ENCODE data around the gene ARHGEF7.

Gene ARHGEF7

DNA sequence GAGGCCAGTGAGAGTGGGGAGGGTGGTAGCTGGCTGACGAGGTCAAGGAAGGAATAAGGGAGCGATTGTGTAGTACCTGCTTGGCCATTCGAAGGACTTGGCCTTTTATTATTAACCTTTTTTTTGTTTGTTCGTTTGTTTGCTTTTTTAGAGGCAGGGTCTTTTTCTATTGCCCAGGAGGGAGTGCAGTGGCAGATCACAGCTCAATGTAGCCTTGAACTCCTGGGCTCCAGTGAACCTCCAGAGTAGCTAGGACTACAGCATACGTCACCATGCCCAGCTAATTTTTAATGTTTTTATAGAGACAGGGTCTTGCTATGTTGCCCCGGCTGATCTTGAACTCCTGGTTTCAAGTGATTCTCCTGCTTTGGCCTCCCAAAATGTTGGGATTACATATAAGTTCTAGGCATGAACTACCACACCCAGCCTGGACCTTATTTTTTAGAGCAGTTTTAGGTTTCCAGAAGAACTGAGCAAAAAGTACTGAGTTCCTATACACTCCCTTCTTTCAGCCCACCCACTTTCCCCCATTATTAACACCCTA lies 25.5 kb downstream of the ARHGEF7 start:
- Histone ChIP-seq H3K4ac (ENCODE audit: low read depth, low read length) (no peak overlapping the region), H3K79me2 (ENCODE audit: control insufficient read depth, insufficient read depth, low read length) (no peaks in the 10 kb centered on the region), H3K9ac (ENCODE audit: low read length) (no peak overlapping the region), H3K27ac (ENCODE audit: low read depth, low read length) (no peak overlapping the region), H3K36me3 (ENCODE audit: control insufficient read depth, insufficient read depth, low read length) (no peaks in the 10 kb centered on the region), H2BK5ac (ENCODE audit: low read length) (no peak overlapping the region), H3K27me3 (ENCODE audit: insufficient read depth, low read length, poor library complexity) (no peaks in the 10 kb centered on the region), H3K4me2 (ENCODE audit: low read length) (no peak overlapping the region), H3K79me1 (ENCODE audit: low read length) (no peaks in the 10 kb centered on the region), H3K4me1 (ENCODE audit: control insufficient read depth, low read depth, low read length) (no peaks in the 10 kb centered on the region), H4K5ac (ENCODE audit: low read length) (no peak overlapping the region), H2BK15ac (replicated peaks; ENCODE audit: low read depth) (no peak overlapping the region), H3K4me3 (ENCODE audit: low read length) (no peak overlapping the region), H2BK120ac (ENCODE audit: low read depth, low read length) (no peak overlapping the region), H4K8ac (ENCODE audit: low read depth, low read length) (no peak overlapping the region), H3K18ac (ENCODE audit: low read length) (no peak overlapping the region), H3K56ac (ENCODE audit: low read length) (no peak overlapping the region), H3K23ac (ENCODE audit: low read length) (no peak overlapping the region), H2AK5ac (ENCODE audit: low read length) (no peak overlapping the region)
- no CpG with 5 or more reads among the region's 6 CpGs for whole genome bisulfite sequencing (ENCODE audit: extremely low coverage, insufficient coverage, low lambda C conversion rate)
- no peak for DNase-seq

DNA sequence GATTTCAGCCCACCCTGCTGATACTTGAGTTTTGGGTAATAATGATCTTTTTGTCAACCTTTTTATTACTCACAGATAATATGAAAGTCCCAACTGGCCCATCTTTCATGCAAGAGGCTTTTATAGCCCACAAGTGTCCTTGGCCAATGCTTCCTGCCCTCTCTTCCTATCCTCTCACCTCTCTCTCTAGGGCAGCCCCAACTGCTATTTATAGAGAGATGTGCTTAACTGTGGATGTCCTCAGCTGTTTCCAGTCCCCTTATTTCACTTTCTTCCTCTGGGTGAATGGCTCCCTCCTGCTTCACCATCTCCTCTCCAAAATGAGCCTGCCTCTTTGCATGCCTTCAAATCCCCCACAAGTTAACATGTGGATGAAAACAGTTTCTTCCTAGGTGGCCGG lies 27.4 kb downstream of the ARHGEF7 start:
- Histone ChIP-seq H2BK5ac (ENCODE audit: low read length) (no peak overlapping the region), H3K27me3 (ENCODE audit: insufficient read depth, low read length, poor library complexity) (no peaks in the 10 kb centered on the region), H4K8ac (ENCODE audit: low read depth, low read length) (no peak overlapping the region), H3K23ac (ENCODE audit: low read length) (no peak overlapping the region), H3K36me3 (ENCODE audit: control insufficient read depth, insufficient read depth, low read length) (no peaks in the 10 kb centered on the region), H3K79me2 (ENCODE audit: control insufficient read depth, insufficient read depth, low read length) (no peaks in the 10 kb centered on the region), H3K18ac (ENCODE audit: low read length) (no peak overlapping the region), H3K4ac (ENCODE audit: low read depth, low read length) (no peak overlapping the region), H2BK15ac (replicated peaks; ENCODE audit: low read depth) (no peak overlapping the region), H2AK5ac (ENCODE audit: low read length) (no peak overlapping the region), H4K5ac (ENCODE audit: low read length) (no peak overlapping the region), H3K27ac (ENCODE audit: low read depth, low read length) (no peak overlapping the region), H3K9ac (ENCODE audit: low read length) (no peak overlapping the region), H3K56ac (ENCODE audit: low read length) (no peak overlapping the region), H3K4me1 (ENCODE audit: control insufficient read depth, low read depth, low read length) (no peaks in the 10 kb centered on the region), H3K4me3 (ENCODE audit: low read length) (no peak overlapping the region), H2BK120ac (ENCODE audit: low read depth, low read length) (no peak overlapping the region), H3K4me2 (ENCODE audit: low read length) (no peak overlapping the region), H3K79me1 (ENCODE audit: low read length) (no peaks in the 10 kb centered on the region)
- no CpG with 5 or more reads among the region's 1 CpG for WGBS (ENCODE audit: extremely low coverage, insufficient coverage, low lambda C conversion rate)
- no peak for DNase-seq

DNA sequence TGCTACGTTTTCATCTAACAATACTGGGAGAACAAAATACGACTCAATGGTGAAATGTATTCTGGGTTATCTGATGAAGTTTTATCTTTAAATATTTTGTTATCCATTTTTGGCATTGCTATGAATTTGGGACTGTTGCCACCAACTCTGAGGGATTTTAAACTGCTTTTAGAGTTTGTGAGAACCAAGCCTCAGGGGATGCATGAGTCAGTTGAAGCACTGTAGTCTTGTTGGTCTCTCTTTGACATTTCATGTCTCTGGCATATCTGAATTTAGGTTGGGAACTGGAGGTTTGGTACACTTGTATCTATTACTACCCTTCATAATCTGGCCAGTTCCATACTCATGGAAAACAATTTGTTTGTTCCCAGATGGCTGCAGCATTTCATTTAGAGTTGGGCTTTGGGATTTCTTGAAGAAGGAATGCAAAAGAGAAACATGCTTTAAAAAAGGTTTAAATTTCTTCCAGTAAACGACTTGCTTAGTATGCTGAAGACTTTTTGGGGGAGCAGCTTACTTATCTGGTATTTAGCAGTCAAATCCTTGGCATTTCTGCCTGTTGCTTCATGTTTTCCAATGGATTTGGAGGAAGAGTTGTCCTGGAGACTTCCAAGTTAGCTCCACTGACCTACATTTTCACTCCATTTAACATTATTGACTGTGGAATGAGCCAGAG lies 28.9 kb downstream of the ARHGEF7 start:
- Histone ChIP-seq H3K79me2 (ENCODE audit: control insufficient read depth, insufficient read depth, low read length) (no peaks in the 10 kb centered on the region), H4K8ac (ENCODE audit: low read depth, low read length) (no peak overlapping the region), H3K27ac (ENCODE audit: low read depth, low read length) (no peak overlapping the region), H2BK15ac (replicated peaks; ENCODE audit: low read depth) (no peak overlapping the region), H2BK120ac (ENCODE audit: low read depth, low read length) (no peak overlapping the region), H4K5ac (ENCODE audit: low read length) (no peak overlapping the region), H3K4me1 (ENCODE audit: control insufficient read depth, low read depth, low read length) (no peaks in the 10 kb centered on the region), H3K4me2 (ENCODE audit: low read length) (no peak overlapping the region), H3K27me3 (ENCODE audit: insufficient read depth, low read length, poor library complexity) (no peaks in the 10 kb centered on the region), H3K18ac (ENCODE audit: low read length) (no peak overlapping the region), H3K9ac (ENCODE audit: low read length) (no peak overlapping the region), H3K4me3 (ENCODE audit: low read length) (no peak overlapping the region), H2AK5ac (ENCODE audit: low read length) (no peak overlapping the region), H2BK5ac (ENCODE audit: low read length) (no peak overlapping the region), H3K4ac (ENCODE audit: low read depth, low read length) (no peak overlapping the region), H3K36me3 (ENCODE audit: control insufficient read depth, insufficient read depth, low read length) (no peaks in the 10 kb centered on the region), H3K23ac (ENCODE audit: low read length) (no peak overlapping the region), H3K56ac (ENCODE audit: low read length) (no peak overlapping the region), H3K79me1 (ENCODE audit: low read length) (no peaks in the 10 kb centered on the region)
- WGBS (ENCODE audit: extremely low coverage, insufficient coverage, low lambda C conversion rate): no CpG with 5 or more reads among the region's 3 CpGs
- no peak for DNase-seq

DNA sequence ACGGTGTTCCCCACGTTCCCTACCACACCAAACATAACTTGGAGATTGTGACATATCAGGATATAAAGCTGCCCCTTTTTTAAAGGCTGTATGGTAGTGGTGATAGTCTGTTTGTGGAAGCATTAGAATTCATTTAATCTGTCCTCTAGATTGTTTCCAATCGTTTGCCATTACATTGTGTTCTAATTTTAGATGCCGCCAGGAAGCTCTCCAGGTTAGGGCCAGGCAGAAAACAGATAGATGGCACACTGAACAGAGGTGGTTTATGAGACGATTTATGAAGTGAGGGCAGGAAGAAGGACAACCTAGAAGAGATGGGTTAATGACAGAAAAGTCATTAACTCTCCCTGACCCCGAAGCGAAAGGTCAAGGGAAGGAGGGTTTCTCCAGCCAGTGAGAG lies 30.0 kb downstream of the ARHGEF7 start:
- no peaks in the 10 kb centered on the region for H3K27me3 ChIP-seq (ENCODE audit: insufficient read depth, low read length, poor library complexity)
- no CpG with 5 or more reads among the region's 7 CpGs for WGBS (ENCODE audit: extremely low coverage, insufficient coverage, low lambda C conversion rate)

DNA sequence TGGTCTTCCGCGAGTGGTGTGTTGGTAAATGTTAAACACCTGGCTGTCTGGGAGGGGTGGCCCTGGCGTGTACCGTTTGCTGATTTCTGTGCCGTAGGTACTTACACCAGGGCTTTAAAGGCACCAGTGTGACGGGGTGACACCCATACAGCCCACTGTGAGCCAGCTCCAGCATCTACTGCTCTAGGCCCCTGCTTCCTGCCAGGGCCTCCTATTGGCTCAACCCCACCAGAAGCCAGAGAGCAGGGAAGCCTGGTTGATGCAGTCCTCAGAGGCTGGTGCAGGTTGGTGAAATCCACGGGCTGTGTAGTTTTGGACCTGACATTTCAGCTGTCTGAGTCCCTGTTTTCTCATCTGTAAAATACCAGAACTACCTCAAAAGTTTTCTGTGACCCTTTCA lies 30.4 kb downstream of the ARHGEF7 start:
- Histone ChIP-seq H4K5ac (ENCODE audit: low read length) (no peak overlapping the region), H3K36me3 (ENCODE audit: control insufficient read depth, insufficient read depth, low read length) (no peaks in the 10 kb centered on the region), H4K8ac (ENCODE audit: low read depth, low read length) (no peak overlapping the region), H3K9ac (ENCODE audit: low read length) (no peak overlapping the region), H3K27me3 (ENCODE audit: insufficient read depth, low read length, poor library complexity) (no peaks in the 10 kb centered on the region), H2BK120ac (ENCODE audit: low read depth, low read length) (no peak overlapping the region), H3K79me2 (ENCODE audit: control insufficient read depth, insufficient read depth, low read length) (no peaks in the 10 kb centered on the region), H3K79me1 (ENCODE audit: low read length) (no peaks in the 10 kb centered on the region), H2AK5ac (ENCODE audit: low read length) (no peak overlapping the region), H2BK15ac (replicated peaks; ENCODE audit: low read depth) (no peak overlapping the region), H3K18ac (ENCODE audit: low read length) (no peak overlapping the region), H3K4ac (ENCODE audit: low read depth, low read length) (no peak overlapping the region), H3K23ac (ENCODE audit: low read length) (no peak overlapping the region), H3K56ac (ENCODE audit: low read length) (no peak overlapping the region), H3K4me3 (ENCODE audit: low read length) (no peak overlapping the region), H2BK5ac (ENCODE audit: low read length) (no peak overlapping the region), H3K27ac (ENCODE audit: low read depth, low read length) (no peak overlapping the region), H3K4me1 (ENCODE audit: control insufficient read depth, low read depth, low read length) (no peaks in the 10 kb centered on the region), H3K4me2 (ENCODE audit: low read length) (no peak overlapping the region)
- WGBS (ENCODE audit: extremely low coverage, insufficient coverage, low lambda C conversion rate): no CpG with 5 or more reads among the region's 7 CpGs
- no peak for DNase-seq

More for the DNA sequence above, 30.0 kb downstream of the ARHGEF7 start:
- no peak overlapping the region for H2AK5ac ChIP-seq (ENCODE audit: low read length)
- no peaks in the 10 kb centered on the region for H3K79me1 ChIP-seq (ENCODE audit: low read length)
- H3K4me2 ChIP-seq (ENCODE audit: low read length): no peak overlapping the region
- H3K4ac ChIP-seq (ENCODE audit: low read depth, low read length): no peak overlapping the region
- no peak for DNase-seq
- no peak overlapping the region for H3K9ac ChIP-seq (ENCODE audit: low read length)
- H3K18ac ChIP-seq (ENCODE audit: low read length): no peak overlapping the region
- H2BK120ac ChIP-seq (ENCODE audit: low read depth, low read length): no peak overlapping the region
- no peak overlapping the region for H3K56ac ChIP-seq (ENCODE audit: low read length)
- H3K36me3 ChIP-seq (ENCODE audit: control insufficient read depth, insufficient read depth, low read length): no peaks in the 10 kb centered on the region
- H4K5ac ChIP-seq (ENCODE audit: low read length): no peak overlapping the region
- no peak overlapping the region for H2BK15ac ChIP-seq (replicated peaks; ENCODE audit: low read depth)
- no peak overlapping the region for H3K23ac ChIP-seq (ENCODE audit: low read length)
- no peaks in the 10 kb centered on the region for H3K79me2 ChIP-seq (ENCODE audit: control insufficient read depth, insufficient read depth, low read length)
- H3K4me3 ChIP-seq (ENCODE audit: low read length): no peak overlapping the region
- H3K4me1 ChIP-seq (ENCODE audit: control insufficient read depth, low read depth, low read length): no peaks in the 10 kb centered on the region
- no peak overlapping the region for H2BK5ac ChIP-seq (ENCODE audit: low read length)
- no peak overlapping the region for H3K27ac ChIP-seq (ENCODE audit: low read depth, low read length)
- no peak overlapping the region for H4K8ac ChIP-seq (ENCODE audit: low read depth, low read length)

DNA sequence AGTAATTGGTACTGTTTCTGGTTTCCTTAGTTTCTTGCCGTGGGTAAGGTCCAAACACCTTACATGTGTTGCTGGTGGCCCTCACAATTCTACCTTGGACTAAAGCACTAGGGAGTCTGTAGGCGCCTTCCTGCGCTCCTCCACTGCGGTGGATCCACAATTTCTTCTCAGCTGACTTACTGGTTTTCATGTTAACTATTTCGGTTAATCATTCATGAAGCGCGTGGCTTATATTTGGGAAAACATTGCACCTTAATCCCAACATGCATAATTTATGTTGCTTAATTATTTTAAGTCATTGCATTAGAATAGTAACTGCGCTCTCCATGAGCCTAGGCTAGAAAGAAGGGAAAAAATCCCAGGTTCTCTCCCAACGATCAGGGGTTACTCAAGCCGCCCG lies 37.7 kb downstream of the ARHGEF7 start:
- peak overlapping the region; percentile 91 for H3K9ac ChIP-seq (ENCODE audit: low read length)
- peaks cover 10% of the 10 kb centered on the region for H3K79me1 ChIP-seq (ENCODE audit: low read length)
- no peak overlapping the region for H3K23ac ChIP-seq (ENCODE audit: low read length)
- H2BK5ac ChIP-seq (ENCODE audit: low read length): no peak overlapping the region
- no peak overlapping the region for H2BK15ac ChIP-seq (replicated peaks; ENCODE audit: low read depth)
- peak overlapping the region; percentile 75 for H3K18ac ChIP-seq (ENCODE audit: low read length)
- H3K27me3 ChIP-seq (ENCODE audit: insufficient read depth, low read length, poor library complexity): no peaks in the 10 kb centered on the region
- H2AK5ac ChIP-seq (ENCODE audit: low read length): no peak overlapping the region
- H4K8ac ChIP-seq (ENCODE audit: low read depth, low read length): peak overlapping the region; percentile 99
- no peak overlapping the region for H4K5ac ChIP-seq (ENCODE audit: low read length)
- peak; percentile 14 for DNase-seq
- peak overlapping the region; percentile 46 for H3K4ac ChIP-seq (ENCODE audit: low read depth, low read length)
- H2BK120ac ChIP-seq (ENCODE audit: low read depth, low read length): no peak overlapping the region
- peak overlapping the region; percentile 92 for H3K27ac ChIP-seq (ENCODE audit: low read depth, low read length)
- H3K56ac ChIP-seq (ENCODE audit: low read length): peak overlapping the region; percentile 92
- no CpG with 5 or more reads among the region's 11 CpGs for WGBS (ENCODE audit: extremely low coverage, insufficient coverage, low lambda C conversion rate)
- no peaks in the 10 kb centered on the region for H3K36me3 ChIP-seq (ENCODE audit: control insufficient read depth, insufficient read depth, low read length)
- H3K4me3 ChIP-seq (ENCODE audit: low read length): peak overlapping the region; percentile 70
- peak overlapping the region; percentile 15 for H3K4me2 ChIP-seq (ENCODE audit: low read length)
- peaks cover 3% of the 10 kb centered on the region for H3K4me1 ChIP-seq (ENCODE audit: control insufficient read depth, low read depth, low read length)
- peaks cover 19% of the 10 kb centered on the region for H3K79me2 ChIP-seq (ENCODE audit: control insufficient read depth, insufficient read depth, low read length)

Measured in mesendoderm (in vitro differentiated cells).